ENCODE measurements around the gene MAFF.

DNA sequence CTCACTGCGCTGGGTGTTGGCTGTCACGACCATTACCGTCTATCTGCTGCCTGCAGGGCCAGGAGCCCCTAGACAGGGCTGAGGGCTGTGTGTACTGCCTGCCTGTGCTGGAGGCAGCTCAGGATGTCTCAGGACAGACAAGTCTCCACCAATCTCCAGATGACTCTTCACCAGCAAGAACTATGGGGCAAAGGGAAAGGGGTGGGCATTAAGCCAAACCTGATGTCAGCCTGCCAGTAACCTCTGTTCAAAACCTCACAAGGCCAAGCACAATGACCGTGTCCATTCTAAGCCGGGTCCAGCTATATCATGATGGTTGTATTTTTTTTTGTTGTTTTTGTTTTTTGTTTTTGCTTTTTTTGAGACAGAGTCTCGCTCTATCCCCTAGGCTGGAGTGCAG is 31.6 kb downstream of the MAFF start:
- no peak for TF ChIP-seq CTCF (IDR thresholded peaks at IDR 0.05)
- no peak for TF ChIP-seq POLR2A (IDR thresholded peaks at IDR 0.05)

Data from thyroid gland (tissue), 4 donors.